ENCODE measurements around the gene FGFR3.
"Not testable (repeated sequence)": the region's sequence is repeated elsewhere in the genome, so short reads cannot be mapped to it uniquely, and the experiment has no call there.

The FGFR3 gene

GRCh38 chr4:1841201-1841886, 48.3 kb downstream of the FGFR3 start:
- DNase-seq (ENCODE audit: low read depth, low spot score) = no peak

- DNase-seq (ENCODE audit: low read depth, low spot score) = no peak
These were observed 48.8 kb downstream of the FGFR3 start for GRCh38 chr4:1841887-1842210.

- no peak for DNase-seq (ENCODE audit: low read depth, low spot score)
These were observed 49.3 kb downstream of the FGFR3 start for GRCh38 chr4:1842339-1842895.

DNA sequence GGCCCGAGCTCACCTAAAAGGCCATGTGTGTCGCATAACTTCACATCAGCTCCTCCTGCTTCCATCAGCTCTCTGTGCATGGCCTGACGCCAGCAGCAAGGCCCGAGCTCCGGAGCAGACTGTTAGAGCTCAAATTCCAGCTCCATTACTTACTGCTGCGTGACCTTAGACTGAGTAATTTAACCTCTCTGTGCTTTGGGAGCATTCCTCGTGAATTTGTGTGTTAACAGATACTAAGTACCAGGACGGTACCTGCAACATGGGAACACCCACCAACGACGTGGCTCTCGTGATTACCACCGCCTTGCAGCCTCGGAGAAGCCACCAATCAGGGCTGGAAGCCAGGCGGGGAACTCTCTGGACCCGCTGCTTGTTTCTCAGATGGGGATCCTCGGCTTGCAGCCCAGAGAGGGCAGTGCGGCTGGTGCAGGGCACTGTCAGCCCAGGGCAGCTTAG, 49.9 kb downstream of the FGFR3 start:
- DNase-seq (ENCODE audit: low read depth, low spot score) = no peak

- DNase-seq (ENCODE audit: low read depth, low spot score) = no peak
These were observed 50.8 kb downstream of the FGFR3 start for GRCh38 chr4:1843852-1844251.

DNA sequence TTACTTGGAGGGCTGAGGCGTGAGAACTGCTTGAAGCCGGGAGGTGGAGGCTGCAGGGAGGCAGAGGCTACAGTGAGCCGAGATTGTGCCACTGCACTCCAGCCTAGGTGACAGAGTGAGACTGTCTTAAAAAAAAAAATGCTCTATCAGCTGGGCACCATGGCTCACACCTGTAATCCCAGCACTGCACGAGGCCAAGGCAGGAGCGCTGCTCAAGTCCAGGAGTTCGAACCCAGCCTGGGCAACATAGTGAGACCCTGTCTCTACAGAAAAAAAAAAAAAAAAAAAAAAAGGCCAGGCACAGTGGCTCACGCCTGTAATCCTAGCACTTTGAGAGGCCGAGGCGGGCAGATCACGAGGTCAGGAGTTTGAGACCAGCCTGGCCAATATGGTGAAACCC, 51.5 kb downstream of the FGFR3 start:
- not testable (repeated sequence) for DNase-seq (ENCODE audit: low read depth, low spot score)

DNA sequence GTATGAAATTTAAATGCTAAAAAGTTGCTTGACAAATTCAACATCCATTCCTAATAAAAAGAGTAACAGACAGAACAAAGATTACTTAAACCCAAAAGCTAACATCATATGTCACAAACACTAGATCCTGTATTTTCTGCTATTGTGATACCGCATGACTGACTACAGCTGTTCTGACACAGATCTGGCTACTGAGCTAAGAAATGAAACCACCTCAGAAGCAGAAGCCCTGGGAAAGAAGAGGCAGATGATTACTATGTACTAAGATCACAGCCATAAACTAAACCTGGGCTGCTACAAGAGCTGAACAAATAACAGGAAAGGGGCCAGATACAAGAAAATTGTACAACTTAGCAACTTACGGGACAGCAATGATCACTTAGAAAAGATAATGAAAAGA, 53.5 kb downstream of the FGFR3 start:
- DNase-seq (ENCODE audit: low read depth, low spot score) = no peak

- DNase-seq (ENCODE audit: low read depth, low spot score) = no peak
These were observed 57.2 kb downstream of the FGFR3 start for GRCh38 chr4:1850276-1850675.

DNA sequence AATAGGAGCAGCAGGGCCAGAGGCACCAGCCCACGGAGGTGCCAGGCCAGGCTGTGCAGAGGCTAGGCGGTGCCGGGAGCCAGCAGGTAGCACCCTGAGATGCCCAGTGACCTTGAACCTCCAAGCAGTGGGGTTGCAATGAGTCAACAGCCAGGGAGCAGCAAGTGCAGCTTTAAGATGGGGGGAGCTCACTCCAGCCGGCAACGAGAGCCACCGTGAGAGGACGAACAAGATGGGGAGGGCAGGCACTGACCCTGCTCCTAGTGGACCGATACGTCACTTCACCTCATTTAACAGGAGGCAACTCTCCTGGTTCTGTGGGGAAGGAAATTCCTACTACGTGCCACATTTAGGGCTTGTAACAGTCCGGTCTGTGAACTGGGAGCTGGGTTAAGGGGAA, 58.1 kb downstream of the FGFR3 start:
- DNase-seq (ENCODE audit: low read depth, low spot score) = no peak

- DNase-seq (ENCODE audit: low read depth, low spot score) = no peak
These were observed 58.7 kb downstream of the FGFR3 start for GRCh38 chr4:1851575-1852410.

GRCh38 chr4:1852904-1853623, 60.0 kb downstream of the FGFR3 start:
- DNase-seq (ENCODE audit: low read depth, low spot score) = no peak

DNA sequence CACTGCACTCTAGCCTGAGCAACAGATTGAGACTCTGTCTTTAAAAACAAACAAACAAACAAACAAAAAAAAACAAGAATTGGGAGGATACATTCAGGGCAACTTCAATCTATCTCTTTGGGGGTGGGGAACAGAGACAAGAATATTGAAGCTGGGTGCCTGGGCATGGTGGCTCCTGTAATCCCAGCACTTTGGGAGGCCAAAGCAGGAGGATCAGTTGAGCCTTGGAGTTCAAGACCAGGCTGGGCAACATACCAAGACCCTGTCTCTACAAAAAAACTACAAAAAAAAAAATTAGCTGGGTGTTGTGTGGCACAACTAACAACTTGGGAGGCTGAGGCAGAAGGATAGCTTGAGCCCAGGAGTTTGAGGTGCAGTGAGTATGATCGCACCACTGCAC, 61.7 kb downstream of the FGFR3 start:
- DNase-seq (ENCODE audit: low read depth, low spot score) = no peak

GRCh38 chr4:1855333-1856070, 62.4 kb downstream of the FGFR3 start:
- DNase-seq (ENCODE audit: low read depth, low spot score) = no peak

- DNase-seq (ENCODE audit: low read depth, low spot score) = peak; percentile 81
These were observed 63.2 kb downstream of the FGFR3 start, which contains the start of gene LETM1 for GRCh38 chr4:1856071-1856942. LETM1 (minus strand) TSS chr4:1856156; CDS start chr4:1855950, 206 bp downstream.

GRCh38 chr4:1856943-1857699, 64.0 kb downstream of the FGFR3 start:
- DNase-seq (ENCODE audit: low read depth, low spot score) = no peak

DNA sequence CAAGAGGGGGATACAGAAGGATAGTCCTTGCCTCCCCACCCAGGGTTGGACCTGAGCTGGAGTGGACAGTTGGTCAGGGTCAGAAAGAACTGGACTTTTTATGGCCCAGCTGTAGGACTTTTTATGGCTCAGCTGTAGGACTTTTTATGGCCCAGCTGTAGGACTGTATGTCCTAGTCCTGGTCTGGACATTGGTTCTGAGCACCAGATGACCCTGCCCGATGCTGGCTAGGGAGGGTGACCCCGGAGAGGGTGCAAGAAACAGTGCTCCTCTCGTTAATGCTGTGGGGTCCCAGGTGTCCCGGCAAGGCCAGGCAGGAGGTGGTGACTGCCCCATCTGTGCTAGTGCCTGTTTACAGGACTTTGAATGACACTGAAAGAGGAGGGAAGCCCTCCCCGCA, 64.8 kb downstream of the FGFR3 start:
- no peak for DNase-seq (ENCODE audit: low read depth, low spot score)
